ENCODE data around the gene RNFT2. TPM values are rescaled to one million over a fixed set of nuclear protein-coding genes. Genes with fewer than 3 reads are reported as not detected.

RNFT2 gene
- total RNA-seq, 1 experiment from 2014 or later: 34.9 TPM

- ATAC-seq (peak; percentile 96), DNase-seq (ENCODE audit: low read depth, low spot score) (peak; percentile 38)
- Histone ChIP-seq H3K36me3 (ENCODE audit: control insufficient read depth in 1 of 2, insufficient read depth in 2 of 2, low read length in 2 of 2) (no peaks in the 10 kb centered on the region), H3K4me2 (ENCODE audit: low read length) (peak overlapping the region; percentile 66), H3K4me3 (replicated peaks in 1 of 2; ENCODE audit: low read depth in 1 of 2, low read length in 2 of 2) (peak overlapping the region in 1 of 2 experiments; percentile 16; a peak in 1 of 4 replicates), H2AFZ (ENCODE audit: low read depth, low read length, poor library complexity, severe bottlenecking) (peak overlapping the region; percentile 87), H3K27ac (ENCODE audit: low read depth, low read length) (no peak overlapping the region), H3K9me3 (ENCODE audit: control insufficient read depth in 1 of 2, insufficient read depth in 1 of 2, low read depth in 1 of 2, low read length in 2 of 2) (no peaks in the 10 kb centered on the region), H3K9me2 (ENCODE audit: insufficient read depth) (no peaks in the 10 kb centered on the region), H3K4me1 (ENCODE audit: control insufficient read depth in 1 of 2, insufficient read depth in 2 of 2, low read length in 2 of 2) (peaks cover 0 to 12% of the 10 kb centered on the region in 2 experiments; a peak in 3 of 4 replicates), H3K27me3 (ENCODE audit: insufficient read depth, low read length) (no peaks in the 10 kb centered on the region), H3K79me2 (ENCODE audit: insufficient read depth, low read length) (no peaks in the 10 kb centered on the region), H4K20me1 (ENCODE audit: insufficient read depth) (no peaks in the 10 kb centered on the region), H3K9ac (ENCODE audit: low read length) (no peak overlapping the region)
- intact Hi-C loops (cut with micrococcal nuclease): loop anchor here (5.0 to 10.0 kb wide), 2 partner anchors 446 to 712 kb away; no protein-coding TSS in a partner anchor
- CTCF ChIA-PET: interaction anchor here (0.6 to 3.1 kb wide), 32 partner anchors 9 to 956 kb away, joined by 3 to 18 read pairs (median 4); no protein-coding TSS in a partner anchor
- RAD21 ChIA-PET (ENCODE audit: low non-redundant PET in 1 of 2, low total read pairs in 2 of 2, uncharacterized antibody in 2 of 2, unreplicated experiment in 2 of 2): interaction anchor here (0.5 to 1.3 kb wide), 4 partner anchors 99 to 762 kb away, joined by 3 read pairs; no protein-coding TSS in a partner anchor
- TF ChIP-seq CTCF (IDR thresholded peaks at IDR 0.05 in 2 of 3, conservative IDR thresholded peaks at IDR 0.05 in 1 of 3; ENCODE audit: borderline replicate concordance in 1 of 3, insufficient read depth in 1 of 3, low read depth in 2 of 3, low read length in 2 of 3) (peak; percentile 65 to 72 (median 72); a peak in 5 of 6 replicates), JUND (IDR thresholded peaks at IDR 0.05) (no peak), EZH2 (IDR thresholded peaks at IDR 0.05) (no peak), SRF (IDR thresholded peaks at IDR 0.05; ENCODE audit: low read depth) (no peak), ZNF274 (IDR thresholded peaks at IDR 0.05; ENCODE audit: low read depth, low read length) (no peak), RAD21 (IDR thresholded peaks at IDR 0.05; ENCODE audit: low read depth) (peak; percentile 88), TCF7L2 (IDR thresholded peaks at IDR 0.05; ENCODE audit: borderline replicate concordance, extremely low read depth, insufficient read depth, insufficient read length) (no peak), ELF1 (IDR thresholded peaks at IDR 0.05; ENCODE audit: borderline replicate concordance, low read depth) (no peak), EZH2phosphoT487 (IDR thresholded peaks at IDR 0.05; ENCODE audit: borderline replicate concordance) (no peak), SP1 (IDR thresholded peaks at IDR 0.05; ENCODE audit: low read depth) (no peak), POLR2A (IDR thresholded peaks at IDR 0.05; ENCODE audit: borderline replicate concordance, extremely low read depth, insufficient read depth, insufficient read length) (no peak)
- POLR2A ChIA-PET: interaction anchor here (1.5 kb wide), 1 partner anchor 11 kb away, joined by 3 read pairs; no protein-coding TSS in a partner anchor
- BruUV-seq (replicated peaks): no TSS peak
These were observed 29.0 kb upstream of the RNFT2 start for GRCh38 chr12:116708826-116709756.

Data from HCT116 (cell line).